Astrocyte of the hippocampus (primary cell): ENCODE data around the gene ADGRL3.
A peak's percentile ranks its signal among the peaks of the same experiment; 100 is the strongest.
"Not testable (repeated sequence)": the region's sequence is repeated elsewhere in the genome, so short reads cannot be mapped to it uniquely, and the experiment has no call there.

Source experiments
- DNase-seq: peaks from one replicate; pipeline ENCODE4 v3.0.0; 2011; ENCODE audit warnings: low read depth, low spot score

Gene ADGRL3

GRCh38 chr4:61750810-61751209, 550.7 kb downstream of the ADGRL3 start:
- DNase-seq = no peak

DNA sequence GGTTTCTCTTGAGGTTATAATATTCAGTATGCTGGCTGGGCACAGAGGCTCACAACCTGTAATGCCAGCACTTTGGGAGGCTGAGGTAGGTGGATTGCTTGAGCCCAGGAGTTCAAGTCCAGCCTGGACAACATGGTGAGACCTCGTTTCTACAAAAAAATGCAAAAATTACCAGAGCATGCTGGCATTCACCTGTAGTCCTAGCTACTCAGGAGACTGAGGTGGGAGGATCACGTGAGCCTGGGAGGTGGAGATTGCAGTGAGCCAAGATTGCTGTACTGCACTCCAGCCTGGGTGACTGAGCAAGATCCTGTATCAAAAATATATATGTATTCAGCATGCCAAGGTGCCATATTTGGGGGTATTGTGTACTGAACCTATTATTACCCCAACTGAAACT, 552.5 kb downstream of the ADGRL3 start:
- DNase-seq = no peak

DNA sequence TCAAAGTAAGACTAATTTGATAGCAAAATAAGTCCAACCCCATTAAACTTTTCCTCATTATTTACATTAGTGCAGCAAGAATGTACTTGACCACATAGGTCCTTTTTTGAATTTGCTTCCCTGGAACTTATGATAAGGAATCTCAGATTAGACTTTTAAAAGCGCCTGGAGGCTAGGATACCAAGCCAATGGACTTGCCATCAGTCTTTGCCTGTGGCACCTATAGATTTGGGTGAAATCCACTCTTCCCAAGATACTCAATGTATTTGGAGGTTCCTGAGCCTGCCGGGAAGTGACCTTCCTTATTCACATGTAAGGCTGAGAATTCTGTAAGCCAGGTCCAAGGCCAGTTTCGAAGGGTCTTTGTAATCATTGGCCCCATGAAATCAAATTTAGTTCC, 553.6 kb downstream of the ADGRL3 start:
- no peak for DNase-seq

DNA sequence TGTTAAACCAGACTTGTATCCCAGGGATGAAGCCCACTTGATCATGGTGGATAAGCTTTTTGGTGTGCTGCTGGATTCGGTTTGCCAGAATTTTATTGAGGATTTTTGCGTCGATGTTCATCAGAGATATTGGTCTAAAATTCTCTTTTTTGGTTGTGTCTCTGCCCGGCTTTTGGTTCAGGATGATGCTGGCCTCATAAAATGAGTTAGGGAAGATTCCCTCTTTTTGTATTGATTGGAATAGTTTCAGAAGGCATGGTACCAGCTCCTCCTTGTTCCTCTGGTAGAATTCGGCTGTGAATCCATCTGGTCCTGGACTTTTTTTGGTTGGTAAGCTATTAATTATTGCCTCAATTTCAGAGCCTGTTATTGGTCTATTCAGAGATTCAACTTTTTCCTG, 556.8 kb downstream of the ADGRL3 start:
- DNase-seq = not testable (repeated sequence)

DNA sequence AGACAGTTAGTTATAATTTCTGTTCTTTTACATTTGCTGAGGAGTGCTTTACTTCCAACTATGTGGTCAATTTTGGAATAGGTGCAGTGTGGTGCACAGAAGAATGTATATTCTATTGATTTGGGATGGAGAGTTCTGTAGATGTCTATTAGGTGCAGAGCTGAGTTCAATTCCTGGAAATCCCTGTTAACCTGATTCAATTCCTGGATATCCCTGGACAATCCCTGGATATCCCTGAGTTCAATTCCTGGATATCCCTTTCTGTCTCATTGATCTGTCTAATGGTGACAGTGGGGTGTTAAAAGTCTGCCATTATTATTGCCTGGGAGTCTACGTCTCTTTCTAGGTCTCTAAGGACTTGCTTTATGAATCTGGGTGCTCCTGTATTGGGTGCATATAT, 557.9 kb downstream of the ADGRL3 start:
- not testable (repeated sequence) for DNase-seq

GRCh38 chr4:61758596-61758995, 558.5 kb downstream of the ADGRL3 start:
- not testable (repeated sequence) for DNase-seq

GRCh38 chr4:61759245-61759644, 559.1 kb downstream of the ADGRL3 start:
- DNase-seq = not testable (repeated sequence)

- not testable (repeated sequence) for DNase-seq
Measured at GRCh38 chr4:61759885-61760284, 559.8 kb downstream of the ADGRL3 start.

- DNase-seq = no peak
Measured at GRCh38 chr4:61760820-61761219, 560.7 kb downstream of the ADGRL3 start.

DNA sequence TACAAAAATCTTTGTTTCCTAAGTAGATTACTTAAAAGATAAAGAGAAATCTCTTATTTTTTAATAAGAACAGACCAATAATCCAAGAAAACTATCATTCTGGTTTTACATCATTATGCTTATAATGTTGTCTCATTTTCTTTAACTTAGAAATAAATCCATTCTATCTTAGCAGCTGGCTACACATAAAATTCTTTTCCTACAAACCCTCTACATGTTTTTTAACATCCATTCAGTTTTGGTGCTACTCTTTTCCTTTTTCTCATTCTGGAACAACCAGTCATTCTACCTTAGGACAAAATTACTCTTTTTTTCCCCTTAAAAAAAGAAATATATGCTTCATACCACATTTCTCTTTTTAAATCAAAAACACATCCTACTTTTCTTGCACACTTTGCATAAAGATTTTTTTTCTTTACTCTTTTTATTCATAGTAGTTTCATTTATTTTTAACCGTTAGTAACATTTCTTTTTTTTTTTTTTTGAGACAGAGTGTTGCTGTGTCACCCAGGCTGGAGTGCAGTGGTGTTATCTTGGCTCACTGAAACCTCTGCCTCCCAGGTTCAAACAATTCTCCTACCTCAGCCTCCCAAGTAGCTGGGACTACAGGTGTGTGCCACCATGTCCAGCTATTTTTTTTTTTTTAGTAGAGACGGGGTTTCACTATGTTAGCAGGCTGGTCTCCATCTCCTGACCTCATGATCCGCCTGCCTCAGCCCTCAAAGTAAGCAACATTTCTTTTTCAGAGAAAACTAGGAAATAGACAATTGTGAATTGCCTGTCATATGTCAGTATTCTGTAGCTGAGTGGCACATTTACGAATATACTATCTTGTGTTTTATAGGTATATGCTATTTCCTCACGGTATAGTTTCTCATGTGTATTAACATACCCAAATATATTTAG, 562.8 kb downstream of the ADGRL3 start:
- no peak for DNase-seq

DNA sequence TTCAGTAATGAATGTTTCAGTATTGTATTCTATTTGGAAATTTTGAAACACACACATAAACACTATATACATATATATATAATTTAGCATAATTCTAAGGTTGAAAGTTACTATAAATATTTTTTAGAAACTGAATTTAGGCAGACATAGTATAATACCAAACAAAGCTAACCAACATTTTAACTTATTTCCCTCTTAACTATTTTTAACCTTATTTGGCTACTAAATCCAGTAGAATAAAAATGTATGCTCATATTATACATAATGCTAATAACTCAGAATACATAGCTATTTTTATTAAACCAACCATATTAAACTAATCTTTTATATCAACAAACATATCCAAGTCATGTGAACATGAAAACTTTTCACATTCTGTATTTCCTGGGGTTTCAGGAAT, 563.6 kb downstream of the ADGRL3 start:
- DNase-seq = no peak

DNA sequence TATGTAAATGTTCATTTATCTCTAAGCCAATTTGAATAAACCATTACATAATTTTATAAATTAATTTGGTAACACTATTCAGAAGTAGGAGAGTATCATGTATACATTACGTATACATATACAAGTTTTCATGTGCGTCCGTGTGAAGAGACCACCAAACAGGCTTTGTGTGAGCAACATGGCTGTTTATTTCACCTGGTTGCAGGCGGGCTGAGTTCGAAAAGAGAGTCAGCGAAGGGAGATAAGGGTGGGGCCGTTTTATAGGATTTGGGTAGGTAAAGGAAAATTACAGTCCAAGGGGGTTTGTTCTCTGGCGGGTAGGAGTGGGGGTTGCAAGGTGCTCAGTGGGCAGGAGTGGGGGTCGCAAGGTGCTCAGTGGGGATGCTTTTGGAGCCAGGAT, 564.0 kb downstream of the ADGRL3 start:
- DNase-seq = not testable (repeated sequence)

- DNase-seq = not testable (repeated sequence)
Measured at GRCh38 chr4:61769444-61770167, 569.5 kb downstream of the ADGRL3 start.

DNA sequence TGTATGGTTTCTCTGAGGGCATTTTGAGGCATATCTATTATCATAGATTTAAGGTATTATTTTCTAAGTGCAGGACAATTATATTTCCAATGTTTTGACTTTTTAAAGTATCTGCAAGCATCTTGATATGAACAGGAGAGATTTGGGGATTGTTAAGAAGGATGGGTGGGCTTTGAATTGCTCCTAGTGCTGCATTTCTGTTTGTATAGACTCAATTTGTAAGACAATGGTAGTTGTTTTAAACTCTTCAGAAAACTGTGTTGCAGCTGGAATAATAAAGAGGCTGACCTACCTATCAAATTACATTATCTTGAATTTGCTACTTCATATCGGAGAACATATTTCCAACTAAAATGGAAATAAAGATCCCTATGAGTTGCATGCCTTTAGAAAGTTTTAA, 570.3 kb downstream of the ADGRL3 start:
- DNase-seq = no peak

- DNase-seq = no peak
Measured at GRCh38 chr4:61771056-61771455, 570.9 kb downstream of the ADGRL3 start.

- peak; percentile 53 for DNase-seq
Measured at GRCh38 chr4:61772126-61772525, 572.0 kb downstream of the ADGRL3 start.

DNA sequence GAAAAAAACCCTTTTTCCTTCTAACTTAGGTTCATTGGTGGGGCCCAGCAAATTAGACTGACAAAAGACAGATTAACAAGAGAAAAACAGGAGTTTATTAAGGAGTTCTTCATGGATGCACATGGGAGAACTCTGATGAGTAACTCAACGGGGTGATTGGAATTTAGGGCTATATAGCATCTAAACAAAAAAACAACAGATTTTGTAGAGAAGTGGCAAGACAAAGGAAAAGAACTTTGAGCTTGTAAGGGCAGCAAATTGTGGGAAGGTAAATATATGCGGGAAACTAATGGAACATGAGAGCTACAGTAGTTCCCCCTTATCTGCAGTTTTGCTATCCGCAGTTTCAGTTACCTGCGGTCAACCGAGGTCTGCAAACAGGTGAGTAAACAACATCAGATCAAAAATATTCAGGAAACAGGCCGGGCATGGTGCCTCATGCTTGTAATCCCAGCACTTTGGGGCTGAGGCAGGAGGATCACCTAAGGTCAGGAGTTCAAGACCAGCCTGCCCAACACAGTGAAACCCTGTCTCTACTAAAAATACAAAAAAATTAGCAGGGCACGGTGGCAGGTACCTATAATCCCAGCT, 573.6 kb downstream of the ADGRL3 start:
- DNase-seq = no peak

GRCh38 chr4:61782133-61782532, 582.0 kb downstream of the ADGRL3 start:
- DNase-seq = no peak

DNA sequence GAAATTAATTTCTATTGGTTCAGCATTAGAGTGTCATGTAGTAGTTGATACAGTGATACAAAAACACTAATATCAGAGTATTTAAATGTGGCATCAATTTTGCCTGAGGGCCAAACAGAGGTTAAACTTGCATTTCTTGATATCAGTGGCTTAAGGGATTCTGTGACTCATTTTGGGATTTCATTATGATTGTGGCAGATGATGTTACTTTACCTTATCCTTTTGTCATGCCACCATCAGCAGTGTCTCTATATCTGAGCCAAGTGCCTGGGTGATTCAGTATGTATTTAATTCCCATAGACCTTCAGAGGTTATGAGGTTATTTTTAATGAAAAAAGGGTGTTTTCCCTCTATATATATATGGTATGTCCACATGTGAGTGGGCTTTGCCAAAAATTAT, 582.9 kb downstream of the ADGRL3 start:
- no peak for DNase-seq

DNA sequence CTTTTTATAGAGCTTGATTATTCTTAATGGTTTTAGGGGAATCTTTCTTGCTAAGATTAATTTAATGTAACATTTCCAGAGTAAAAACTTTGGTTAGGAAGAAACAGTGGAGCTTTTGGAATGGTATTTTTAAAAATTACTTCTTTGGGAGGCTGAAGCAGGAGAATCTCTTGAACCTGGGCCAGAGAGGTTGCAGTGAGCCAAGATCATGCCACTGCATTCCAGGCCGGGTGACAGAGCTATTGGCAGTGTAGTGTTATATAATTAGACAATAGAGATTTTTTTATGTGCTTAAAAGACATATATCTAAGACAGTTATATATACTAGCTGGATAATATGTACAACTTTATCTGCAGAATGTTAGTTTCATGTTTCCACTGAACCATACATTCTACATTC, 585.6 kb downstream of the ADGRL3 start:
- no peak for DNase-seq

- DNase-seq = no peak
Measured at GRCh38 chr4:61786211-61786610, 586.1 kb downstream of the ADGRL3 start.

- DNase-seq = no peak
Measured at GRCh38 chr4:61795998-61796397, 595.9 kb downstream of the ADGRL3 start.
